WTC11 (cell line): Measurements from ENCODE around the gene TMEM223. TPM values are rescaled to one million over a fixed set of nuclear protein-coding genes. Genes with fewer than 3 reads are reported as not detected.

Source experiments
- ATAC-seq: fragments of 200-7000 bp; cut with Tn5 transposase; 2 replicates; pipeline ENCODE4 v1.10.0; 2021; ENCODE audit warnings: mild to moderate bottlenecking, moderate library complexity
- CTCF ChIA-PET: fragments of 300-600 bp; sonication (Branson Sonifier 250); formaldehyde crosslinking; loops from one replicate; lab custom pipeline; 2021; ENCODE audit warnings: antibody characterized with exemption; lab: Charles Lee
- POLR2A ChIA-PET: fragments of 350-600 bp; sonication (Branson Sonifier 250); formaldehyde crosslinking; loops from one replicate; lab custom pipeline; 2021; ENCODE audit warnings: antibody characterized with exemption; lab: Charles Lee
- DNase-seq: peaks from one replicate; pipeline ENCODE4 v3.0.0; 2021; ENCODE audit warnings: low spot score
- H3K27ac Mint-ChIP-seq: 2 replicates; pipeline ENCODE4 v1.8.0; 2021; ENCODE audit warnings: mixed read lengths
- H3K27me3 Mint-ChIP-seq: 2 replicates; pipeline ENCODE4 v1.8.0; 2021; ENCODE audit warnings: low read depth, mild to moderate bottlenecking, moderate library complexity, mixed read lengths
- H3K36me3 Mint-ChIP-seq: 2 replicates; pipeline ENCODE4 v1.8.0; 2021; ENCODE audit warnings: mixed read lengths
- H3K4me1 Mint-ChIP-seq: 2 replicates; pipeline ENCODE4 v1.8.0; 2022; ENCODE audit warnings: mixed read lengths
- H3K4me3 Mint-ChIP-seq: 2 replicates; pipeline ENCODE4 v1.8.0; 2021; ENCODE audit warnings: mild to moderate bottlenecking, moderate library complexity, mixed read lengths
- H3K9me3 Mint-ChIP-seq: 2 replicates; pipeline ENCODE4 v1.8.0; 2021; ENCODE audit warnings: mixed read lengths
- AR ChIP-seq: fragments of 250-450 bp; sonication (Bioruptor Pico); IDR thresholded peaks from 2 replicates; pipeline ENCODE4 v1.9.0; 2021; ENCODE audit warnings: mild to moderate bottlenecking
- ATF1 ChIP-seq: sonication (generic); formaldehyde crosslinking; IDR thresholded peaks from 2 replicates; pipeline ENCODE4 v1.8.1; 2023; ENCODE audit warnings: mild to moderate bottlenecking, moderate library complexity, missing genetic modification reagents
- ATF2 ChIP-seq: sonication (generic); formaldehyde crosslinking; IDR thresholded peaks from 2 replicates; pipeline ENCODE4 v1.8.1; 2022; ENCODE audit warnings: low read depth, missing genetic modification reagents, borderline replicate concordance
- CTCF ChIP-seq: fragments of 200-600 bp; IDR thresholded peaks from 2 replicates; pipeline ENCODE4 v1.8.0; 2022; ENCODE audit warnings: antibody characterized with exemption
- E2F1 ChIP-seq: sonication (generic); formaldehyde crosslinking; IDR thresholded peaks from 2 replicates; pipeline ENCODE4 v1.8.0; 2022; ENCODE audit warnings: mild to moderate bottlenecking, missing genetic modification reagents
- ESRRA ChIP-seq: sonication (generic); formaldehyde crosslinking; IDR thresholded peaks from 2 replicates; pipeline ENCODE4 v1.8.1; 2022; ENCODE audit warnings: mild to moderate bottlenecking, missing genetic modification reagents, borderline replicate concordance
- IRF1 ChIP-seq: sonication (generic); formaldehyde crosslinking; IDR thresholded peaks from 2 replicates; pipeline ENCODE4 v1.8.0; 2023; ENCODE audit warnings: missing genetic modification reagents
- MAX ChIP-seq: sonication (generic); formaldehyde crosslinking; IDR thresholded peaks from 2 replicates; pipeline ENCODE4 v1.8.0; 2022; ENCODE audit warnings: mild to moderate bottlenecking, missing genetic modification reagents
- MYBL2 ChIP-seq: sonication (generic); formaldehyde crosslinking; IDR thresholded peaks from 2 replicates; pipeline ENCODE4 v1.8.1; 2023; ENCODE audit warnings: mild to moderate bottlenecking, moderate library complexity, missing genetic modification reagents
- NFE2L1 ChIP-seq: sonication (generic); formaldehyde crosslinking; IDR thresholded peaks from 2 replicates; pipeline ENCODE4 v1.8.1; 2023; ENCODE audit warnings: missing genetic modification reagents
- NR2C2 ChIP-seq: sonication (generic); formaldehyde crosslinking; IDR thresholded peaks from 2 replicates; pipeline ENCODE4 v1.8.0; 2022; ENCODE audit warnings: mild to moderate bottlenecking, missing genetic modification reagents
- NR3C1 ChIP-seq: sonication (generic); formaldehyde crosslinking; conservative IDR thresholded peaks from 2 replicates; pipeline ENCODE4 v1.8.1; 2023; ENCODE audit warnings: low read depth, mild to moderate bottlenecking, missing genetic modification reagents
- OVOL2 ChIP-seq: fragments of 250-450 bp; sonication (Bioruptor Pico); IDR thresholded peaks from 2 replicates; pipeline ENCODE4 v1.9.0; 2021; ENCODE audit warnings: mild to moderate bottlenecking, borderline replicate concordance
- SMAD4 ChIP-seq: sonication (generic); formaldehyde crosslinking; IDR thresholded peaks from 2 replicates; pipeline ENCODE4 v1.8.0; 2022; ENCODE audit warnings: mild to moderate bottlenecking, missing genetic modification reagents
- SOX15 ChIP-seq: fragments of 250-450 bp; sonication (Bioruptor Pico); IDR thresholded peaks from 2 replicates; pipeline ENCODE4 v1.9.0; 2021; ENCODE audit warnings: mild to moderate bottlenecking
- SP1 ChIP-seq: sonication (generic); formaldehyde crosslinking; conservative IDR thresholded peaks from 2 replicates; pipeline ENCODE4 v1.8.1; 2022; ENCODE audit warnings: missing genetic modification reagents
- USF1 ChIP-seq: sonication (generic); formaldehyde crosslinking; IDR thresholded peaks from 2 replicates; pipeline ENCODE4 v1.8.0; 2022; ENCODE audit warnings: mild to moderate bottlenecking, missing genetic modification reagents
- ZBTB21 ChIP-seq: sonication (generic); formaldehyde crosslinking; IDR thresholded peaks from 2 replicates; pipeline ENCODE4 v1.8.1; 2023; ENCODE audit warnings: mild to moderate bottlenecking, missing genetic modification reagents, borderline replicate concordance
- ZBTB43 ChIP-seq: sonication (generic); formaldehyde crosslinking; IDR thresholded peaks from 2 replicates; pipeline ENCODE4 v1.8.1; 2023; ENCODE audit warnings: mild to moderate bottlenecking, missing genetic modification reagents
- ZNF317 ChIP-seq: sonication (generic); formaldehyde crosslinking; IDR thresholded peaks from 2 replicates; pipeline ENCODE4 v1.8.1; 2023; ENCODE audit warnings: low read depth, mild to moderate bottlenecking, moderate library complexity, missing genetic modification reagents, borderline replicate concordance
- ZNF416 ChIP-seq: fragments of 250-450 bp; sonication (Bioruptor Pico); IDR thresholded peaks from 2 replicates; pipeline ENCODE4 v1.9.0; 2021; ENCODE audit warnings: mild to moderate bottlenecking, inconsistent platforms
- total RNA-seq: library from RNA; stranded (reverse); gene quantifications from 3 replicates; pipeline ENCODE4 v1.2.3, GENCODE V29; 2021

TMEM223 gene
- total RNA-seq, 1 experiment from 2014 or later: 26.4 TPM

GRCh38 chr11:62787005-62787759 lies 4.6 kb downstream of the TMEM223 start, which contains the start of gene TMEM179B (continued):
- TF ChIP-seq ZNF317 (CRISPR knock-in tag) (peak; percentile 60; the same call in 1 of the 2 replicates), SMAD4 (CRISPR knock-in tag) (no peak), IRF1 (CRISPR knock-in tag) (peak; percentile 92), ZBTB21 (peak; percentile 93; the same call in 1 of the 2 replicates), ZBTB43 (peak; percentile 68; the same call in 1 of the 2 replicates), SP1 (CRISPR knock-in tag) (peak; percentile 98), OVOL2 (CRISPR knock-in tag) (no peak), MYBL2 (CRISPR knock-in tag) (peak; percentile 83; the same call in 1 of the 2 replicates), ATF1 (CRISPR knock-in tag) (peak; percentile 66; the same call in 1 of the 2 replicates), SOX15 (CRISPR knock-in tag) (no peak), NR3C1 (CRISPR knock-in tag) (no peak), NFE2L1 (CRISPR knock-in tag) (no peak), NR2C2 (no peak), USF1 (CRISPR knock-in tag) (peak; percentile 61; the same call in 1 of the 2 replicates), ATF2 (no peak)

- ChIA-PET POLR2A (interaction anchor here (0.7 to 3.4 kb wide), 19 partner anchors 15 to 122 kb away, joined by 3 to 25 read pairs (median 5); partner anchors contain the start of genes C11orf98, CSKMT, GNG3 and HNRNPUL2), CTCF (interaction anchor here (0.6 to 4.6 kb wide), 60 partner anchors 10 to 392 kb away, joined by 3 to 121 read pairs (median 5); partner anchors contain the start of genes B3GAT3, BSCL2, C11orf98 and CSKMT)
- H3K4me1 Mint-ChIP-seq: peaks cover 29% of the 10 kb centered on the region
- H3K36me3 Mint-ChIP-seq: peaks cover 39% of the 10 kb centered on the region
- H3K9me3 Mint-ChIP-seq: no peaks in the 10 kb centered on the region
- DNase-seq (peak; percentile 93), ATAC-seq (peak; percentile 61)
- H3K27ac Mint-ChIP-seq: peak overlapping the region; percentile 71
- H3K27me3 Mint-ChIP-seq: no peaks in the 10 kb centered on the region; the same call in 1 of the 2 replicates
- peak overlapping the region; percentile 64 for H3K4me3 Mint-ChIP-seq
- peak; percentile 96 for TF ChIP-seq CTCF
- TF ChIP-seq IRF1 (CRISPR knock-in tag): no peak
- no peak for TF ChIP-seq ZBTB43
- no peak for TF ChIP-seq ZNF416 (CRISPR knock-in tag)
- TF ChIP-seq MAX (CRISPR knock-in tag): no peak
- TF ChIP-seq ESRRA (CRISPR knock-in tag): 0 out of 2 replicates have a peak, but pooled peaks have one; percentile 22
- peak; percentile 57; the same call in 1 of the 2 replicates for TF ChIP-seq AR
- no peak for TF ChIP-seq E2F1
Measured at GRCh38 chr11:62786318-62787004, 5.3 kb downstream of the TMEM223 start.
